HG03442 (cell line): ENCODE results near the gene RNF187.

ENCODE experiments used
- ATAC-seq: cut with Tn5 transposase; IDR thresholded peaks from one replicate; pipeline ENCODE4 v1.9.1; 2021; ENCODE audit warnings: mild to moderate bottlenecking, moderate library complexity; ENCODE audit not compliant: unreplicated experiment

Gene RNF187

DNA sequence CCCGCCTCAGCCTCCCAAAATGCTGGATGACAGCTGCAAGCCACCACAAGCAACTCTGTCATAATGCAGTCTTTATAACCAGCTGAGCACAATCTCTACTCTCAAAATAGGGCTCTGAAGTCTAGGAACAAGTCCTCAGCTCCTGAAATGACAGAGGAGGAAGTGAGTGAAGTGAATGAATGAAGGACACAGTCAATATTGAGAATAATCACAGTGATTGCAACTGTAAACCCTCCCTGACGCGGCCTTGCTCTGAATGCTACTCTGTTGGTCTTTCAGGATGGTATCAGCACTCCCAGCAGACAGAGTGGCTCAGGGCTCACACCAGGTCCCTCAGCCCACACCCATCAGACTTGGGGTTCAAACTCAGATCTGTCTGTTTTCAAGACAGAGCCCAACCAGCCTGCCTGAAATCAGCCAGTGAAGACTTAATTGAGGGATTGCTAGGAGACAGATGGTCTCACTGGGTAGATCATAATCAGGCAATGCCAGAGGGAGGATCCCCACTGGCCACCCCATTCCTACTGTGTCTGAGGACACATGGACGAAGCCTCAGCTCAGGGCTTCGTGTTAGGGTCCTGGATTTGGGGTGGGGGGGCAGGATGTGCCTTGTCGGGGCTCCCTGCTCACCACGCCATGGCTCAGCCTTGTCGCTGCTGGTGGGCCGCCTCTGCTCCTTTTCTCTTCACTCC, 20.9 kb downstream of the RNF187 start:
- ATAC-seq: no peak

DNA sequence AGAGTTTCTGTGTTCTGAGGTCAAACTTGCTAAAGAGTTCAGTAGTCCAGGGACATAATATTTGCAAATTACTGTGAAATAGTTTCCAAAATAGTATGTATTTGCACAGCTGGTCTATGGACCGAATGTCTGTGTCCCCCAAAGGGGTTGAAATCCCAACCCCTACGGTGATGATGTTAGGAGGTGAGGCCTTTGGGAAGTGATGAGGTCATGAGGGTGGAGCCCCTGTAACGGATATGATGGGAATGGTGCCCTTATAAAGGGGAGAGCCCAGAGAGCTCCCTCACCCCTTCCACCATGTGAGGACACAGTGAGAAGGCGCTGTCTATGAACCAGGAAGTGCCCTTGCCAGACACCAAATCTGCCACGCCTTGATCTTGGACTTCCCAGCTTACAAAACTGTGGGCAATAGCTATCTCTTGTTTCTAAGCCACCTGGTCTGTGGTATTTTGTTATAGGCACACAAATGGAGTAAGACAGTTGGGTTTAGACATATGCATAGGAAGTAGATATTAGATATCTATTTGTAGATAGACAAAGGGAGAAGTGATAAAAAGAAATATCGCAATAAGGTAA, 21.7 kb downstream of the RNF187 start:
- ATAC-seq: no peak

DNA sequence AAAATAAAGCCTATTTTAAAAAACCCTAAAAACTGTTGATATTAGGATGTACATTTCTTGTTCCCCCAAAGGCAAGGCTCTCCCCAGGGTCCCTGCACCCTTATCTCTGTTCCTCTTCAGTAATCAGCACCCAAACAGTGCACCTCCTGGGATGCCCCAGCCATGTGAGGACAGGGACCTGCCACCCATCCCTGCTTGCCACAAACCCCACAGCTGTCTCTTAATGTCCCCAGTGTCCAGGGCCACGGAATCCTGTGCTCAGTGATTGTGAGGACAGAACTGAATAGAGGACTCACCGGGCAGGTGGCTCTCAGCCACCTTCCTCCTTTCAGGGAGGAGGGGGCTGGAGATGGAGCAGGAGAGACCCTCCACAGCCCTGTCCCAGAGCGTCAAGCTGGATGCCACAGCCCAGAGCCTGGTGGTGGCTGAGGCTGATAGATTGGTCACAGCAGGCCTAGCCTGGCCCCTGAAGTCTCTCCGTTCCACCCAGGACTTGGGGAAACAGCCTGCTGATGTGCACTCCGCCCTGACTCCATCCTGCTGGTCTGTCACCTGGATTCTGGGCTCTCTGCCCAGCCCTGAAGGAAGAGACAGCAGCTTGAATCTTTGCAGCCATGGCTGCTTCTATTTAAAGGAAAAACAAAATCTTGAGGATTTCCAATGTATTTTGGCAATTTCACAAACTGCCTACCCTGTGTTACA, 23.1 kb downstream of the RNF187 start:
- no peak for ATAC-seq

DNA sequence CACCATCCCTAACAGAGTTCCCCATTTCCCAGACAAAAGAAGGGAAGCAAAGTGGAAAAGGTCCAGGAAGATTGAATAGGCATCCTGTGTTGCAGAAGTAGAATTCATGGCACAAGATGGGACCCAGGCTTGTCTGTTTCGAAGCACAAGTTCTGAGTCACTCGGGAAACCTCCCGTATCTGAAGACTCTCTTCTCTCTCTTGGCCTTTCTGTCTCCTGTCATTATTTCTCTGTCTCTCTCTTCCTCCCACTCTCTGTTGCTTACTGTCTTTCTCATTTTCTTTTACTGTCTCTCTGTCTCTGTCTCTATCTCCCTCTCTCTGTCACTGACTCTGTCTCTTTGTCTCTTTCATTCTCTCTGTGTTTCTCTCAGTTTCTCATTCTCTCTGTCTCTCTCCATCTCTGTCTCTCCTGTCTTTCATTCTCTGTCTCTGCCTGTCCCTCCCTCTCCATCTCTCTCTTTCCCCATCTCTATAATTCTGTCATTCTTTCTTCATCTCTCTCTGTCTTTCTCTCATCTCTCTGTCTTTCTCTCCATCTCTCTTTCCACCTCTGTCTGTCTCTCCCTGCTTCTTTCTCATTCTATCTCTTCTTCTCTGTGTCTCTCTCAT, 23.7 kb downstream of the RNF187 start:
- no peak for ATAC-seq

DNA sequence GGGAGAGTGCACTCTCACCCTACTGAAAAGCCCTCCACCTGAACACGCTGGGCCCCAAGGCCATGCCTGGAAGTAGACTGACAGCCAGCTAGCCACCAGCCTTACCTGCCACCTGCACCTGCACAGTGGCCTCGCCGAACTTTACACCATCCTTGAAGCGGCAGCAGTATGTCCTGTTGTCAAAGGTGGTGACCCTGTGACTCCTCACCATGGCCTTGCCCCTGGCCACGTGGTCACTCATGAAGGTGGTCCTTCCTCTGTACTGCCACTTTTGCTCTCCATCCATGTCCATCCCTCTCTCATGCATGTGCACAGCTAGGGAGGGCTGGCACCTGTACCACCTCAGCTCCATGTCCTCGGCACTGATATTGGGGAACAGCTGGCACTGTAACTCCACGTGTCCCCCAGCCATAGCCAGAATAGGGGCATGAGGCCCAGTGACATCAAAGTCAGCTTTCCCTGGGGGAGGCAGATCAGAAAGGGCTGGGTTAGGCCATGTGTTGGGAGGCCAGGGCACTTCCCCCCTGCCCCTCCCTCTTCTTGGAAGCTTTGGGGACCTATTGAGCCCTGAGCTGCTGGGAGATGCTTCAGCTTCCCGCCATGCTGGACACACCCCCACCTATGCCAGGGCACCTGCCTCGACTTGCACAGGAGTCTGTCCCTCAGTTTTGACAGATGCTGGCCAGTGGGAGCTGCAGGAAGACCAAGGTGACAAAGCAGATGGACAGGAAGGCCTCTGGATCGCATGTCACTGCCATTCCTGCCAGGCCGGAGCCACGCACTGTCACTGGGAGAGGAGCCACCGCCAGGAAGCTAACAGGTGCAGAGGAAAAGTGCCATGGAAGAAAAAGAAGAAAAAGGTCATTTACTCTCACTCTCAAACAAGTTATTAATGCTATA, 24.6 kb downstream of the RNF187 start:
- no peak for ATAC-seq

DNA sequence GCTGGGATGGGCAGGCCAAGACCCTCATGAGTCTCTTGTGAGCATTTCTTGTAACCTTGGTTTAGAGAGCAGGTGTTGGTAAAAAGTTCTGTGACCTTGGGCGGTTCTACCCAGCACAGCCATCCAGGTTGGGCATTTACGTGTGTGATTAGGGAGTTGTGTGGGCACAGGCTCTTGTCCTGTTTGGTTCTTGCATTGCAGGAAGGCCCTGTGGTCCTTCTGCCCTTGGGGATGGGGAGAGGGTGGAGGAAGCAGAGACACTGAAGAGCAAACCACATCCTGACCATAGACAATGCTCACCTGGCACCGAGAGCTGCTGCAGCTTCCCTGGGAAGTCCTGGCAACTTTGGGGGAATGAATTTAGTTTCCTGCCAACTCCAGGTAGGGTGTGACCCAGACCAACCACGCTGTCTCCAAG, 25.6 kb downstream of the RNF187 start:
- ATAC-seq: no peak

DNA sequence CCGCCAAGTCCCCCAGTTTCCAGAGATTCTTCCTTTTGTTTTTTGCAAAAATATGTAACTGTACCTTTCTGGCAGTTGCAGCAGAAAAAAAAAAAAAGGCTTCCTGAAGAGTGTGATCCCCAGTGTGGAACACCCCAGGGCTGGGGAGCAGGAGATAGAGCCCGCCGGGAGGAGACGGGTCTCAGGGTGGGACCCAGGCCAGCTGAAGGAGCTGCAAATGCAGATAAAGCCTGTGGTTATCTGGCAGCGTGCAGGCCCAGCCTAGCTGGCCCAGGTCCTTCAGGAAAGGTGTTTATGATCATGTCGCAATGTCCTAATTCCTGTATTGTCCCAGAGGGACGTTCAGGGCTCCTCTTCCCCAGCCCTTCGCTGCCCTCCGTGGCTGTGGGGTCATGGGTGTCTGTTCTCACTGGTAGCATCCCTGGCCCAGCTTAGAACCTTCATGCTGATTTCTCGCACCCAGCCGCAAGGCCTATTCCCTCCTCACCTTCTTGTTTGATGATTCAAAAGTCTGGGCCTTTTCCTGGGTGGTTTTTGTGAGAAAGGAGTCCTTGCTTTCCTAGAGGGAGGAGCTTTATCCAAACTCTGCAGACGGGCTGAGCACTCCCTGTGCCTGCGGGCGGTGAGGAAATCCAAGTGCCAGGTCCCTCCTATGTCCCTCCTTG, 26.2 kb downstream of the RNF187 start:
- ATAC-seq: no peak

DNA sequence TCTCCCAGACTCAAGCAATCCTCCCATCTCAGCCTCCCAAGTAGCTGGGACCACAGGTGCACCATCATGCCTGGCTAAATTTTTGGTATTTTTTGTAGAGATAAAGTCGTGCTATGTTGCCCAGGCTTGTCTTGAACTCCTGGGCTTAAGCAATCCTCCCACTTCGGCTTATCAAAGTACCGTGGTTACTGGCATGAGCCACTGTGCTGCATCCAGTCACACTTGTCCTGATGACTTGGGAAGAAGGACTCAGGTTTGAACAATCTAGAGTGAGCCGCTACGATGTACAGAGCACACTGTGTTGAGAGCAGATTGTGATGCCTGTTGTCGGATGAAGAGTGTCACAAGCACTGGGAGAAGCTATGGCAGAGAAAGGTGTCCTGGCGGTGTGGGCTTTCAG, 27.2 kb downstream of the RNF187 start:
- ATAC-seq: no peak

DNA sequence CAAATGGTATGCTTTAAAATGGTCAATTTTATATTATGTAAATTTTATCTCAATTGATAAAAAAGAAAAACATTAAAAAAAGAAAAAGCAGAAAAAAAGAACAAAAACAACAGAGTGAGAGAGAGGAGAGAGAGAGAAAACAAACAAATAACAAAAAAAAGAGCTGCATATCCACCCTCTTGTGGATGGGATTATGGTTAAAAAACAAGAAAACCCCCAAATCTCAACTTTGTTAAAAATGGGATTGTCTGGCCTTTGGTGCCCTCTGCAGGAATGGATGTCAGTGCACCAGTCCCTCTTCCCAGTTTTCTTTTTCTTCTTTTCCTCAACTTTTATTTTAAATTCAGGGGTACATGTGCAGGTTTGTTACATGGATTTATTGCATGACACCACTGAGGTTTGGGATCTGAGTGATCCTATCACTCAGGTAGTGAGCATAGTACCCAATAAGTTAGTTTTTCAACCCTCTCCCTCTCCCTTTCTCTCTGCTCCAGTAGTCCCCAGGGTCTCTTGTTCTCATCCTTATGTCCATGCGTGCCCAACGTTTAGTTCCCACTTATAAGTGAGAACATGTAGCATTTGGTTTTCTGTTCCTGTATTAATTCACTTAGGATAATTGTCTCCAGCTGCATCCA, 28.1 kb downstream of the RNF187 start:
- ATAC-seq: no peak

DNA sequence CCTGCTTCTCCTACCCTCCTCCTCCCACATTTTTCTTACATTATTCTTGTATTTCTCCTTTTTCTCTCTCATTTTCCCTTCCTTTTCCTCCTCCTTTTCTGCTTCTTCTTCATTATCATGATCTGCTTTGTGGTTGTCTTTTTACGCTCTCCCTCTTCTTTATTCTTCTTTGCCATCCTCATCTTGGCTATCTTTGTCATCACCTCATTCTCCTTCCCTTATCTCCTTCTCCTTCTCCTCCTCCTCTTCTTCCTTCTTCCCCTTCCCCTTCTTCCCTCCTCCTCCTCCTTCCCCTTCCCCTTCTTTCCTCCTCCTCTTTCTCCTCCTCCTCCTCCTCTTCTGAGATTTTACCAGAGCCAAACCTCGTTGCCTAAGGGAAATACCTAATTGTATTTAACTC, 30.5 kb downstream of the RNF187 start:
- no peak for ATAC-seq

DNA sequence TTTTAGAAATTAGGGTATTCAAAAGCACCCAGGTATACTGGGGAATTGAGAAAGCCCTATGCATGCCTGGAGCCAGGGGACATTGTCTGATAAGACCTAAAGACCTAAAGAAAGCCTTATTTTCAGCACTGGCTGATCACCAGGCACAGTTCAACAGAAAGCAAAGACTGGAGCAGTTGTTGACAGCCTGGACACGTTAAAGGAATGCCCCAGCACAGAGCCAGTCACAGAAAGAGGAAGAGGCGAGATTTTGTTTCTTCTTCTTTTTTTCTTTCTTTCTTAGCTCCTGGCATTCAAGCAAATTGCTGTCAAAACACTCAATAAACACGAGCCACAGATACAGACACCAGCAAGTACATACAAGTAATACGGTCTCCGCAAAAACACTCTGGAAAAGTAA, 40.4 kb downstream of the RNF187 start:
- ATAC-seq: no peak

DNA sequence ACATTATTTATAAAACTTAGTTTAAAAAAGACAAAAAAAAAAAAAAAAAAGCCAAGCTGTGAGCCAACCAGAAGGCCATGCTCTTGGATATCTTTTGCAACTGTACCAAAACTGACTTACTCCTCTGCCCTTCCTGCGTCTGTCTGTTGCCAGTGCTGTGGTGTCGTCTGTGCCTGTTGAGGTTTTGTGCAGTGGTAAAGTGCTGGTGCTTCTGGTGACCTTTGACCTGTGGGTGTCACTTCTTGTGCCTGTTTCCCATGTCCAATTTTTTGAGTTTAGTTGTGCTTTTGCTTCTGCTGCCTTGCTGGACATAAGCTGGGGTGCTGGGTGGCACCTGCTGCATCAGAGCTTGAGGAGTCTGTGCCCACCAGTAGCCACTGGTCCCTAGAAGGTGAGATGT, 41.4 kb downstream of the RNF187 start:
- no peak for ATAC-seq

DNA sequence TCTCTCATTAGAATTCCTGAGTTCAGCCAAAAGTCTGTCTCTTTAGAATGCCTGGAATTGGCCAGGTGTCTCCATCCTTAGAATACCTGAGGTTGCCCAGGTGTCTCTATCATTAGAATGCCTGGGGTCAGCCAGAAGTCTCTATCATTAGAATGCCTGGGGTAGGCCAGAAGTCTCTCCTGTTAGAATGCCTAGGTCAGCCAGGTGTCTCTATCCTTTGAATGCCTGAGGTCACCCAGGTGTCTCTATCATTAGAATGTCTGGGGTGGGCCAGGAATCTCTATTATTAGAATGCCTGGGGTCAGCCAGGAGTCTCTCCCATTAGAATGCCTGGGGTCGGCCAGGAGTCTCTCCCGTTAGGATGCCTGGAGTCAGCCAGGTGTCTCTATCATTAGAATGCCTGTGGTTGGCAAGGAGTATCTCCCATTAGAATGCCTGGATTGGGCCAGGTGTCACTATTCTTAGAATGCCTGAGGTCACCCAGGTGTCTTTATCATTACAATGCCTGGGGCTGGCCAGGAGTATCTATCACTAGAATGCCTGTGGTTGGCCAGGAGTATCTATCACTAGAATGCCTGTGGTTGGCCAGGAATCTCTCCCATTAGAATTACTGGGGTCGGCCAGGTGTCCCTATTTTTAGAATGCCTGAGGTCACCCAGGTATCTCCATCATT, 43.0 kb downstream of the RNF187 start:
- no peak for ATAC-seq

DNA sequence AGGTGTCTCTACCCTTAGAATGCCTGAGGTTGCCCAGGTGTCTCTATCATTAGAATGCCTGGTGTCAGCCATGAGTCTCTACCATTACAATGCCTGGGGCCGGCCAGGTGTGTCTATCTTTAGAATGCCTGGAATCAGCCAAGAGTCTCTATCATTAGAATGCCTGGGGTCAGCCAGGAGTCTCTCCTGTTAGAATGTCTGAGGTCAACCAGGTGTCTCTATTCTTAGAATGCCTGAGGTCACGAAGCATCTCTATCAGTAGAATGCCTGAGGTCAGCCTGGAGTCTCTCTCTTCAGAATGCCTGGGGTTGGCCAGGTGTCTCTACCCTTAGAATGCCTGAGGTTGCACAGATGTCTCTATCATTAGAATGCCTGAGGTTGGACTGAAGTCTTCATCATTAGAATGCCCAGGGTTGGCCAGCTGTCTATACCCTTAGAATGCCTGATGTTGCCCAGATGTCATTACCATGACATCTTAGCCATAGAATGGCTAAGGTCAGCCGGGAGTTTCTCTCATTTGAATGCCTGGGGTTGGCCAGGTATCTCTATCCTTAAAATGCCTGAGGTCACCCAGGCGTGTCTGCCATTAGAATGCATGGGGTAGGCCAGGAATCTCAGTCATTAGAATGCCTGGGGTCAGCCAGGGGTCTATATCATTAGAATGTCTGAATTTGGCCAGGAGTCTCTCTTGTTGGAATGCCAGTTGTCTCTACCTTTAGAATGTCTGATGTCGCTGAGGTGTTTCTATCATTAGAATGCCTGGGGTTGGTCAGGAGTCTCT, 44.0 kb downstream of the RNF187 start:
- ATAC-seq: no peak

DNA sequence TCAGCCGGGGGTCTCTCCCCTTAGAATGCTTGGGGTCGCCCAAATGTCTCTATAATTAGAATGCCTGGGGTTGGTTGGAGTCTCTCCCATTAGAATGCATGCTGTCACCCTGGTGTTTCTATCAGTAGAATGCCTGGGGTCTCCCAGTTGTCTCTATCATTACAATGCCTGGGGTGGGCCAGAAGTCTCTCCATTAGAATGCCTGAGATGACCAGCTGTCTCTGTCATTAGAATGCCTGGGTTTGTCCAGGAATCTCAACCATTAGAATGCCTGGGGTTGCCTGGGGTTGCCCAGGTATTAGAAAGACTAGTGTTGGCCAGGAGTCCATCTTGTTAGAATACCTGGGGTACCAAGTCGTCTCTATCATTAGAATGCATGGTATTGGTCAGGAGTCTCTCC, 51.6 kb downstream of the RNF187 start:
- ATAC-seq: no peak

DNA sequence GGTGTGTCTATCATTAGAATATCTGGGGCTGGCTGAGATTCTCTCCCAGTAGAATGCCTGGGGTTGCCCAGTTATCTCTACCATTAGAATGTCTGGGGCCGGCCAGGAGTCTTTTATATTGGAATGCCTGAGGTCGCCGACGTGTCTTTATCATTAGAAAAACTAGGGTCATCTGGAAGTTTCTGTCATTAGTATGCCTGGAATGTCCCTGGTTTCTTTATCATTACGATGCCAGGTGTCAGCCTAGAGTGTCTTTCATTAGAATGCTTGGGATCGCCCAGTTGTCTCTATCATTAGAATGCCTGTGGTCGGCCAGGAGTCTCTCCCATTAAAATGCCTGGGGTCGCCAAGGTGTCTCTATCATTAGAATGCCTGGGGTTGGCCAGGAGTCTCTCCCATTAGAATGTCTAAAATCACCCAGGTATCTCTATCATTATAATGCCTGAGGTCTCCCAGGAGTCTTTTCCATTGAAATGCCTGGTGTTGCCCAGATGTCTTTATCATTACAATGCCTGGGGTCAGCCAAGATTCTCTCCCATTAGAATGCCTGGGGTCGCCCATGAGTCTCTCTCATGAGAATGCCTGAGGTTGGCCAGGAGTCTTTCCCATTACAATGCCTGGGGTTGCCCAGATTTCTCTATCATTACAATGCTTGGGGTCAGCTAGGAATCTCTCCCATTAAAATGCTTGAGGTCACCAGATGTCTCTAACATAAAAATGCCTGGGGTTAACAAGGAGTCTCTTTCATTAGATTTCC, 53.2 kb downstream of the RNF187 start:
- no peak for ATAC-seq

DNA sequence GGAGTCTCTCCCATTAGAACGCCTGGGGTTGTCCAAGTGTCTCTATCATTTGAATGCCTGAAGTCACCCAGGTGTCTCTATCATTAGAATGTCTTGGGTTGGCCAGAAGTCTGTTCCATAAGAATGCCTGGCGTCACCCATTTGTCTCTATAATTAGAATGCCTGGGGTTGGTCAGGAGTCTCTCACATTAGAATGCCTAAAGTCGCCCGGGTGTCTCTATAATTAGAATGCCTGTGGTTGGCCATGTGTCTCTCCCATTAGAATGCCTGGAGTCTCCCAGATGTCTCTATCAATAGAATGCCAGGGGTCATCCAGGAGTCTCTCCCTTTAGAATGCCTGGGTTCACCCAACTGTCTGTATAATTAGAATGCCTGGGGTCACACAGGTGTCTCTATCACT, 54.5 kb downstream of the RNF187 start:
- no peak for ATAC-seq

DNA sequence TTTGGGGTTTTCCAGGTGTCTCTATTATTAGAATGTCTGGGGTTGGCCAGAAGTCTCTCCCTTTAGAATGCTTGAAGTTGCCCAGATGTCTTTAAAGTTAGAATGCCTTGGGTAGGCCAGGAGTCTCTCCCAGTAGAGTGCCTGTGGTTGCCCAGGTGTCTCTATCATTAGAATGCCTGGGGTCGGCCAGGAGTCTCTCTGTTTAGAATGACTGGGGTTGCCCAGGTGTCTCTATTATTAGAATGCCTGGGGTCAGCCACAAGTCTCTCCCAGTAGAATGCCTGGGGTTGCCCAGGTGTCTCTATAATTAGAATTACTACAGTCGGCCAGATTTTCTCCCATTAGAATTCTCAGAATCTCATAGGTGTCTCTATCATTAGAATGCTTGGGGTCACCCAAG, 55.2 kb downstream of the RNF187 start:
- no peak for ATAC-seq
